Stimulated activated CD4-positive, alpha-beta T cell treated with anti-CD3 and anti-CD28 coated beads, Interleukin-4, amount 100 ng/mL, for 48 hours (primary cell): ENCODE results near the gene ARFGEF2.

Experiments
- DNase-seq, 2 donors: peaks; one replicate each; pipeline ENCODE4 v3.0.0-alpha.2; 2020; ENCODE audit warnings: low read depth in 2 of 2

Gene ARFGEF2

GRCh38 chr20:48898896-48899530 lies 22.5 kb upstream of the ARFGEF2 start:
- DNase-seq: no peak

- no peak for DNase-seq
Observed at GRCh38 chr20:48899881-48900280, 21.6 kb upstream of the ARFGEF2 start.

- no peak for DNase-seq
Observed at GRCh38 chr20:48901326-48901725, 20.2 kb upstream of the ARFGEF2 start.

- DNase-seq: no peak
Observed at GRCh38 chr20:48903705-48904104, 17.8 kb upstream of the ARFGEF2 start.

- peak; percentile 48 to 55 for DNase-seq
Observed at GRCh38 chr20:48904566-48905296, 16.8 kb upstream of the ARFGEF2 start.

- no peak for DNase-seq
Observed at GRCh38 chr20:48905297-48905647, 16.2 kb upstream of the ARFGEF2 start.

GRCh38 chr20:48906221-48906877 lies 15.2 kb upstream of the ARFGEF2 start:
- DNase-seq: no peak

GRCh38 chr20:48908656-48909319 lies 12.7 kb upstream of the ARFGEF2 start:
- DNase-seq: no peak

GRCh38 chr20:48909910-48910309 lies 11.6 kb upstream of the ARFGEF2 start:
- DNase-seq: no peak

- no peak for DNase-seq
Observed at GRCh38 chr20:48910347-48910781, 11.1 kb upstream of the ARFGEF2 start.

GRCh38 chr20:48912065-48912464 lies 9.4 kb upstream of the ARFGEF2 start:
- DNase-seq: no peak

GRCh38 chr20:48916699-48917098 lies 4.8 kb upstream of the ARFGEF2 start:
- DNase-seq: no peak

GRCh38 chr20:48919336-48919881 lies 2.1 kb upstream of the ARFGEF2 start:
- DNase-seq: no peak

- no peak for DNase-seq
Observed at GRCh38 chr20:48919882-48920526, 1.5 kb upstream of the ARFGEF2 start.

- peak in 1 of 2 donors; percentile 15 for DNase-seq
Observed at GRCh38 chr20:48920527-48921167, 864 bp upstream of the ARFGEF2 start.

- peak in 1 of 2 donors; percentile 2 for DNase-seq
Observed at GRCh38 chr20:48921883-48922820, 641 bp downstream of the ARFGEF2 start.

GRCh38 chr20:48923149-48923718 lies 1.7 kb downstream of the ARFGEF2 start:
- no peak for DNase-seq

GRCh38 chr20:48924756-48925109 lies 3.2 kb downstream of the ARFGEF2 start:
- no peak for DNase-seq

GRCh38 chr20:48926267-48926666 lies 4.8 kb downstream of the ARFGEF2 start:
- DNase-seq: no peak

GRCh38 chr20:48926821-48927220 lies 5.3 kb downstream of the ARFGEF2 start:
- no peak for DNase-seq
